ENCODE measurements around the gene ZNF181. TPM values are rescaled to one million over a fixed set of nuclear protein-coding genes. Genes with fewer than 3 reads are reported as not detected.

Gene ZNF181
- total RNA-seq, 2 experiments from 2014 or later: 10.6 to 11.4 TPM

- DNase-seq: no peak
- no peak overlapping the region for H3K4me3 Mint-ChIP-seq
- peaks cover 12% of the 10 kb centered on the region for H3K27me3 Mint-ChIP-seq
- no peaks in the 10 kb centered on the region for H3K36me3 Mint-ChIP-seq
- H3K27ac Mint-ChIP-seq: no peak overlapping the region
- H3K9me3 Mint-ChIP-seq: no peaks in the 10 kb centered on the region
- H3K4me1 Mint-ChIP-seq: no peaks in the 10 kb centered on the region
- ATAC-seq (ENCODE audit: low read depth): no peak
- POLR2A ChIA-PET: interaction anchor here (0.6 kb wide), 1 partner anchor 147 kb away, joined by 3 read pairs; no protein-coding TSS in a partner anchor
Observed at GRCh38 chr19:34725400-34725799, 8.6 kb upstream of the ZNF181 start.

- Mint-ChIP-seq H3K27me3 (peaks cover 2% of the 10 kb centered on the region), H3K4me3 (no peak overlapping the region), H3K27ac (no peak overlapping the region), H3K4me1 (peaks cover 19% of the 10 kb centered on the region), H3K9me3 (peaks cover 6% of the 10 kb centered on the region), H3K36me3 (peaks cover 11% of the 10 kb centered on the region)
- no peak for DNase-seq
- no peak for ATAC-seq (ENCODE audit: low read depth)
- POLR2A ChIA-PET: no interaction called here
Observed at GRCh38 chr19:34731019-34731829, 2.8 kb upstream of the ZNF181 start.

GRCh38 chr19:34731964-34732363, 2.1 kb upstream of the ZNF181 start:
- Mint-ChIP-seq H3K4me1 (peaks cover 19% of the 10 kb centered on the region), H3K36me3 (peaks cover 11% of the 10 kb centered on the region), H3K4me3 (no peak overlapping the region), H3K27me3 (peaks cover 2% of the 10 kb centered on the region), H3K27ac (no peak overlapping the region), H3K9me3 (peaks cover 6% of the 10 kb centered on the region)
- POLR2A ChIA-PET: no interaction called here
- ATAC-seq (ENCODE audit: low read depth) (no peak), DNase-seq (no peak)

DNA sequence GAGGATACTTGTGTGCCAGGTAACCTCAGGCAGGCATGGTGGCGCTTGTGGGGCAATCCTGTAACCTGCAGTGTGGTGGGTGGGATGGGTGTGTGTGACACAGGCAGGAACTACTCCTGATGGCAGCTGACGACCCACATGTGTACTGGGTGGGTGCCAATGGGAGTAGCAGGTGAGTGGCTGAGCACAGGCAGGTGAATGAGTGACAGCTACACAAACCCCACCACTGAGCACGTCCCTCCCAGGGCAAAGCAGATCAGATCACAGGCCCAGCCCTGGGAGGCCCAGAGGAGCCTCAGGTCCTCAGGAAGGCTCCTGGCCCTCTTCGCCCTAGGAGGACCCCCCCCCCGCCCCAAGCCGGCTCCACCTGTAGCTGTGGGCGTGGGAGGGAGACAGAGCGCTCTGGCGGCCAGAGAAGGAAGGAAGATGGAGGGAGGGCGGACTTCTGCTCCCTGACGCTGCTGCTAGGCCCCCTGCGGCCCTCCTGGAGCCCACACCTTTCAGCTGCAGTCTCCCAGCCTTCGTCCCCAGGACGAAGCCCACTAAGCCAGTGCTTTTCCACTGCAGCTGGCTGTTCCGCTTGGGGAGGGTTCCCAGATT, 1.3 kb upstream of the ZNF181 start:
- Mint-ChIP-seq H3K4me1 (peaks cover 19% of the 10 kb centered on the region), H3K27me3 (peaks cover 2% of the 10 kb centered on the region), H3K27ac (peak overlapping the region; percentile 51), H3K36me3 (peaks cover 11% of the 10 kb centered on the region), H3K4me3 (peak overlapping the region; percentile 48), H3K9me3 (peaks cover 6% of the 10 kb centered on the region)
- POLR2A ChIA-PET: no interaction called here
- ATAC-seq (ENCODE audit: low read depth): no peak
- peak; percentile 33 for DNase-seq

- DNase-seq (no peak), ATAC-seq (ENCODE audit: low read depth) (no peak)
- no peaks in the 10 kb centered on the region for H3K27me3 Mint-ChIP-seq
- H3K27ac Mint-ChIP-seq: peak overlapping the region; percentile 97
- peaks cover 14% of the 10 kb centered on the region for H3K36me3 Mint-ChIP-seq
- H3K4me3 Mint-ChIP-seq: peak overlapping the region; percentile 97
- H3K4me1 Mint-ChIP-seq: peaks cover 19% of the 10 kb centered on the region
- peaks cover 9% of the 10 kb centered on the region for H3K9me3 Mint-ChIP-seq
- POLR2A ChIA-PET: interaction anchor here (1.1 kb wide), 1 partner anchor 56 kb away, joined by 12 read pairs; the partner anchor contains the start of genes SCGB2B2 and ZNF302
Observed at GRCh38 chr19:34733266-34733745, 737 bp upstream of the ZNF181 start.

DNA sequence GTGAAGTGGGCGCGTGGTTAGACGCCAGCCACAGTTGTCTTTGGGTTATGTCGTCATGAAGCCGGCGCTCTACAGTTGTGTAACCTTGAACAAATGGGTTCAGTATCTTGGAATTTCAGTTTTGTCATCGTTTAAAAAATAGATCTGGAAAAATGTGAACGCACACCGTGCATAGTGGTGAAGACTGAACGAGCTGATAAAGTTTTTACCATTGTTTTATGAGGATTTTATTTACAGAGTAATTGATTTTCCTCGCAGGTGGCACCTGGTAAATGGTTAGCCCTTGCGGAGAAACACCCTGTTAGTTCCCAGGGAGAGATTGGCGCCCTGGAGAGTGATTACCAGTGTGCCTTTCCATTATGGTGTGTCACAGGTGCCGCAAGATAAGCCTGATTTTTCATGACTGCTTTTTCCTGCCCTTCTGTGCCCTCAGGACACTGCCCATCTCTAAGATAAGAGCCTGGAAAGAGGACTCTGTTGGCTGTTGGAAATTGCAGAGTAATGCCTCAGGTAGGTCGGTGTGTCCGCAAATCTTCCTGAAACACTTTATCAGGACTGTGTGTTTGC, 577 bp downstream of the ZNF181 start:
- Mint-ChIP-seq H3K27ac (peak overlapping the region; percentile 97), H3K4me1 (peaks cover 19% of the 10 kb centered on the region), H3K9me3 (peaks cover 12% of the 10 kb centered on the region), H3K36me3 (peaks cover 19% of the 10 kb centered on the region), H3K4me3 (peak overlapping the region; percentile 97), H3K27me3 (no peaks in the 10 kb centered on the region)
- DNase-seq: no peak
- POLR2A ChIA-PET: interaction anchor here (1.8 kb wide), 1 partner anchor 57 kb away, joined by 6 read pairs; the partner anchor contains the start of genes SCGB2B2 and ZNF302
- ATAC-seq (ENCODE audit: low read depth): no peak

- Mint-ChIP-seq H3K9me3 (peaks cover 48% of the 10 kb centered on the region), H3K27me3 (no peaks in the 10 kb centered on the region), H3K27ac (no peak overlapping the region), H3K4me1 (no peaks in the 10 kb centered on the region), H3K36me3 (peaks cover 24% of the 10 kb centered on the region), H3K4me3 (no peak overlapping the region)
- ATAC-seq (ENCODE audit: low read depth) (no peak), DNase-seq (no peak)
- POLR2A ChIA-PET: no interaction called here
Observed at GRCh38 chr19:34744896-34745690, 11.1 kb downstream of the ZNF181 start.

GRCh38 chr19:34757441-34757840, 23.4 kb downstream of the ZNF181 start:
- no peaks in the 10 kb centered on the region for H3K4me1 Mint-ChIP-seq
- POLR2A ChIA-PET: no interaction called here
- H3K36me3 Mint-ChIP-seq: peaks cover 22% of the 10 kb centered on the region
- no peak overlapping the region for H3K4me3 Mint-ChIP-seq
- peaks cover 46% of the 10 kb centered on the region for H3K9me3 Mint-ChIP-seq
- ATAC-seq (ENCODE audit: low read depth) (no peak), DNase-seq (no peak)
- H3K27ac Mint-ChIP-seq: no peak overlapping the region
- no peaks in the 10 kb centered on the region for H3K27me3 Mint-ChIP-seq

GRCh38 chr19:34759218-34759917, 25.3 kb downstream of the ZNF181 start:
- POLR2A ChIA-PET: no interaction called here
- Mint-ChIP-seq H3K4me1 (no peaks in the 10 kb centered on the region), H3K27me3 (no peaks in the 10 kb centered on the region), H3K36me3 (peaks cover 34% of the 10 kb centered on the region), H3K4me3 (no peak overlapping the region), H3K9me3 (peaks cover 52% of the 10 kb centered on the region), H3K27ac (no peak overlapping the region)
- no peak for DNase-seq
- ATAC-seq (ENCODE audit: low read depth): no peak

DNA sequence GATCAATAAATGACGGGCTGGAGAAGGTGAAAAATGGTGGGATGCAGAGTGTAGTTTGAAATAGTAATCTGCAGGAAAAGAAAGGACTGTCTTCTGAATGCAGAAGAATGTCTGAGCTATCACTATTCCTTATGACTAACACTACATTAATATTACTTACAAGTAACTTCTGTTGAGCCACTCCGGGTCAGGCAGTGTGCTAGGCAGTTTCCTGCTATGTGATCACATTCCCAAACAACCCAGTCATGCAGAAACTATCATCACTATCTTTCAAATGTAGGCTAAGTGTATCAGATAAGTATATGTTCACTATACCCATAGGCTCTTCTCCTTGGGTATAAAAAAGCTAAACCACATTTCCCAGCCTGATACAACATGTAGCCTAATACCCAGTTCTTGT, 32.3 kb downstream of the ZNF181 start:
- Mint-ChIP-seq H3K4me1 (peaks cover under 1% of the 10 kb centered on the region), H3K27me3 (no peaks in the 10 kb centered on the region), H3K4me3 (no peak overlapping the region), H3K36me3 (peaks cover 72% of the 10 kb centered on the region), H3K9me3 (peaks cover 30% of the 10 kb centered on the region), H3K27ac (no peak overlapping the region)
- no peak for DNase-seq
- POLR2A ChIA-PET: no interaction called here
- ATAC-seq (ENCODE audit: low read depth): no peak

DNA sequence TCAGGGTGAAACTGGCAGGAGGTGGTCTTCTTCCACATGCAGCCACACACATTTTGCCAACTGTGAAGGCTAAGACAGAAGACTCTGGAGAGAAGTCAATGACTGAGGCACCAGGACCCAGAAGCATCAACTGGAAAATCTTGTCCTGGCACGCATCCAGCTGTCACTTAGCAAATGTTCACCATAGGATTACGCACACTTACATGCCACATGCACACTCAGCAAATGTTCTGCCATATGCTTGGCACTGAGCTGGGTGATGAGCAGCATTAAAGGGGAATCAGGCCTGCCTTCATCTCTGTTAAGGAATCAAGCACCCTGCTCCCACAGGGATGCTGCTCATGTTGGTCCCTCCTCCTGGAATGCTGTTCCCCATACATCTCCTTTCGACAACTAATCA, 33.9 kb downstream of the ZNF181 start:
- DNase-seq: no peak
- Mint-ChIP-seq H3K36me3 (peaks cover 70% of the 10 kb centered on the region), H3K9me3 (peaks cover 20% of the 10 kb centered on the region), H3K4me1 (peaks cover 9% of the 10 kb centered on the region), H3K4me3 (no peak overlapping the region), H3K27me3 (no peaks in the 10 kb centered on the region), H3K27ac (no peak overlapping the region)
- POLR2A ChIA-PET: no interaction called here
- no peak for ATAC-seq (ENCODE audit: low read depth)

DNA sequence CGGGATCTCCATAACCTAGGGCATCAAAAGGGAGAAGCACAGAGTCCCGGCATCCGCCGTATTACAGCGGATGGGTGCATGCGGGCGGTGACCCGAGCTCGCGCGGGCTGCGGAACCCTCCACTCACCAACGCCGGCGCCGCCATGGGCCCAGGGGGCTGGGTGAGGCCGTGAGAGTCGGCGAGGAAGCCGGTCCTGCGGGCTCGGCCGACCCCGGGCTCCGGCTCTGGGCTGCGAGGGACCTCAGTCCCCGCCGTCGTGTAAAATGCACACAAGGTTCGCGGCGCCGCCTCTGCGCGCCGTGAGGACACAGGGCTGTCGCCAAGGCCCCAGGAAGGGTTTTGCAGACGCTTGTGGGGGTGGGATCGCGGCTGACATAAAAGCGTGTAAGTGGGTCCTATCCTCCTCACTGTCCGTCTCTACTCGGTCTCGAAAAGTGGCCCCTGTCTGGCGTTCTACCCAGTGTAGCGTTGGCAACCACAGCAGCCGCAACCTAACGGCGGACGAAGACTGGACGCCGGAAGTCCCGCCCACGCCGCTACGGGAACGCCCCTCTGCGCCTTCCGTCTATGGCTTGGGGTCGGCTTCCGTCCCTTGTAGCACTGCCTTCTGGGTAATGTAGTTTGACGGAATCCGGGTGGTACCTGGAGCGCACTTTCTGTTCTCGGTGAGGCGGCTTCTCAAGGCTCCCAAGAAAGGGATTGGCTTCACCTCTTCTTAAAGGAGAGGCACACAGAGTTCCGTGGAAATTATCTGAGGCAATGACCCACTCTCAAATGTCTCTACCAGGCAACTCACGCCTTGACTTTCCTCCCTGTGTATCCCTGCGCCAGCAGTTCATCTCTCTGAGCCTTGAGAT, 38.9 kb downstream of the ZNF181 start, which contains the start of gene ZNF599:
TSS of gene ZNF599 (minus strand) at position 519 of the 858 bp plus-strand sequence. CDS start at position 145, 374 bp downstream.
- Mint-ChIP-seq H3K9me3 (peaks cover 20% of the 10 kb centered on the region), H3K27ac (peak within 1 kb of the TSS; percentile 90)
- POLR2A ChIA-PET: interaction anchor here (1.2 kb wide), 1 partner anchor 95 kb away, joined by 4 read pairs; the partner anchor contains the start of gene ZNF302

More for the DNA sequence above, 38.9 kb downstream of the ZNF181 start, which contains the start of gene ZNF599:
- Mint-ChIP-seq H3K27me3 (peaks cover 4% of the 10 kb centered on the region), H3K36me3 (peaks cover 32% of the 10 kb centered on the region), H3K4me1 (peaks cover 13% of the 10 kb centered on the region), H3K4me3 (peak within 1 kb of the TSS; percentile 91)
- peak; percentile 95 for ATAC-seq (ENCODE audit: low read depth)
- DNase-seq: peak; percentile 92

Data from activated naive CD8-positive, alpha-beta T cell treated with anti-CD3 and anti-CD28 coated beads, Interleukin-2, amount 10 ng/mL, durations not matched to agents 7 days and 5 days (primary cell).